ENCODE results near the gene IGFALS.
"Not testable (repeated sequence)": the region's sequence is repeated elsewhere in the genome, so short reads cannot be mapped to it uniquely, and the experiment has no call there.

IGFALS gene

DNA sequence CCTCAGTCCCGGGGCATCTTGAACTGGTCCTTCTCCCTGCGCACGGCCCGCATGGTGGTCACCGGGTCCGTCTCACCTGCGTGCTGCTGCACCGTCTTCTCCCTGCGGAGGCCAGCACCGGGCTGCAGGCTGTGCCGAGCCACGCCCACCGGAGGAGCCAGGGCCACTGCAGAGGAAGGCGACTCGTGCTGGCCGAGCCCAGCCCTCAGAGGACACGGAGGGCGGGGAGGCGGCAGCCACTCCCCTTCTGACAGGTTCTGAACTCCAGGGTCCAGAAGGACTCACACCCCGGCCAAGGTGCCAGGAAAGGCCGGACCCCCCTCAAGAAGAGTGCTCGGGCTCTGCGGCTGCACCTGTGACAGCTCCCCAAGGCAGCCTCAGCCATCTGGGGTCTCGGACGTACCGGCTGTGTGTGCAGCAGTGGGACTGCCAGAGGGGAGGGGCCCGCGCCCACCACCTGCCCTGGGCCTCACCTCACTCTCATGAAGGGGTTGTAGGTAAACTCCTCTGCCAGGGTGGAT, 15.8 kb upstream of the IGFALS start:
- DNase-seq (ENCODE audit: low spot score): no peak
- TF ChIP-seq, protein P1, sequence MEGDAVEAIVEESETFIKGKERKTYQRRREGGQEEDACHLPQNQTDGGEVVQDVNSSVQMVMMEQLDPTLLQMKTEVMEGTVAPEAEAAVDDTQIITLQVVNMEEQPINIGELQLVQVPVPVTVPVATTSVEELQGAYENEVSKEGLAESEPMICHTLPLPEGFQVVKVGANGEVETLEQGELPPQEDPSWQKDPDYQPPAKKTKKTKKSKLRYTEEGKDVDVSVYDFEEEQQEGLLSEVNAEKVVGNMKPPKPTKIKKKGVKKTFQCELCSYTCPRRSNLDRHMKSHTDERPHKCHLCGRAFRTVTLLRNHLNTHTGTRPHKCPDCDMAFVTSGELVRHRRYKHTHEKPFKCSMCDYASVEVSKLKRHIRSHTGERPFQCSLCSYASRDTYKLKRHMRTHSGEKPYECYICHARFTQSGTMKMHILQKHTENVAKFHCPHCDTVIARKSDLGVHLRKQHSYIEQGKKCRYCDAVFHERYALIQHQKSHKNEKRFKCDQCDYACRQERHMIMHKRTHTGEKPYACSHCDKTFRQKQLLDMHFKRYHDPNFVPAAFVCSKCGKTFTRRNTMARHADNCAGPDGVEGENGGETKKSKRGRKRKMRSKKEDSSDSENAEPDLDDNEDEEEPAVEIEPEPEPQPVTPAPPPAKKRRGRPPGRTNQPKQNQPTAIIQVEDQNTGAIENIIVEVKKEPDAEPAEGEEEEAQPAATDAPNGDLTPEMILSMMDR (IDR thresholded peaks at IDR 0.05; ENCODE audit: extremely low read depth, missing control alignments): no peak

DNA sequence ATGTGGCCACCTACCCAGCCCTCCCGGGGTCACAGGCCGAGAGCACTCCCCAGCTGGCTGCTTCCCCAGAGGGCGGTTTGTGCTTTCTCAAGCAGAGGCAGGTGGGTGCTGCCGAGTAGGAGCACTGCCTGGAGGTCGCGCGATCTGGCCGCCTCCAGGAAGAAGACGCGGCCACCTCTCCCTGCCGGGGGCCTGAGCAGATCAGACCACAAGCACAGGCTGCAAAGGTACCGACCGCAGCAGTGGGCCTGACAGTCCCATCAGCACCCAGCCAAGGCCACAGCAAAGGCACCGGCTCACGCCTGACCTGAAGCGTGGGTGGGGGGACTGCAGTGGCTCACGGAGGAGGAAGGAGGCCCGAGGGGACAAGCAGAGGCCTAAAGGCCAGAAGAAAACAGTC, 15.2 kb upstream of the IGFALS start:
- DNase-seq (ENCODE audit: low spot score): no peak
- TF ChIP-seq, protein P1 (IDR thresholded peaks at IDR 0.05; ENCODE audit: extremely low read depth, missing control alignments): no peak

DNA sequence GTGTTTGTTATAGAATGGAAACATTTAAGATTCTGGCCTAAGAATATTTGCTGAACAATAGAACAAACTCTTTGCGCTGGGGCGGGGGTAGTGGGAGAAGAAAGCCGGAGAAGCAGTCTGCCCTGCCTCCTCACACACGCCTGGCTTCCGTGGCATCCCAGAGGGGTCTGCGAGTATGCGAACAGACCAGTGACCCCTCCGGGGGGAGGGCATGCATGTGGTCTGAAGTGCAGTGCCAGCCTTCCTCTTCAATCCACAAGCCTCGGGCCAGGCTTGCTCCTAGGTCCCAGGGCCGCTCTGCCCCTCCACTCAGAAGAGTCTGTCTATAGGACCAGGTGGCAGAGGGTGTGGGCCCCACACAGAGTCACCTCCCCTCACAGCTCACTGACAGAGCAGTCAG, 14.1 kb upstream of the IGFALS start:
- TF ChIP-seq, protein P1 (IDR thresholded peaks at IDR 0.05; ENCODE audit: extremely low read depth, missing control alignments): no peak
- no peak for DNase-seq (ENCODE audit: low spot score)

DNA sequence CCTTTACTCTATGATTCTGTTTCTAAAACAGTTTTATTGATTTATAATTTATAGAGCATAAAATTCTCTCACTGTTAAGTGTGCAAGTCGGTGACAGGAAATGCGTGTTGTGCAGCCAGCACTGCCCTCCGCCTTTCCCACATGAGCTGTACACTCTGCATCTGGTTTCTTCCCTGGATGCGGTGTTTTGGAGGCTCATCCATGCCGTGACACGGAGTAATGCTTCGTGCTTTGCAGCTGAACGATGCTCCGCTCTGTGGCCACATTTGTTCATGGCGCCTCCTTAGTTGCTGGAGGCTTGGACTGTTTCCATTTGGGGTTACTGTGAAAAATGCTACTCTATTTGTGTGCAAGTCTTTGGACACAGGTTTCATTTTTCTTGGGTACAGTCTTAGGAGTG, 7.2 kb upstream of the IGFALS start:
- TF ChIP-seq, protein P1 (IDR thresholded peaks at IDR 0.05; ENCODE audit: extremely low read depth, missing control alignments): no peak
- DNase-seq (ENCODE audit: low spot score): no peak

DNA sequence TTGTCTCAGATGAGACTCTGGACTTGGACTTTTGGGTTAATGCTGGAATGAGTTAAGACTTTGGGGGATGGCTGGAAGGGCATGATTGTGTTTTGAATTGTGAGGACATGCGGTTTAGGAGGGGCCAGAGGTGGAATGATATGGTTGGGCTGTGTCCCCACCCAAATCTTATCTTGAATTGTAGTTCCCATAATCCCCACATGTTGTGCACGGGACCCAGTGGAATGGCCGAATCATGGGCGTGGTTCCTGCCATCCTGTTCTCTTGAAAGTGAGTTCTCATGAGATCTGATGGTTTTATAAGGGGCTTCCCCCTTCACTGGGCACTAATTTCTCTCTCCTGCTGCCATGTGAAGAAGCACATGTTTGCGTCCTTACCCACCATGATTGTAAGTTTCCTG, 5.8 kb upstream of the IGFALS start:
- not testable (repeated sequence) for DNase-seq (ENCODE audit: low spot score)

DNA sequence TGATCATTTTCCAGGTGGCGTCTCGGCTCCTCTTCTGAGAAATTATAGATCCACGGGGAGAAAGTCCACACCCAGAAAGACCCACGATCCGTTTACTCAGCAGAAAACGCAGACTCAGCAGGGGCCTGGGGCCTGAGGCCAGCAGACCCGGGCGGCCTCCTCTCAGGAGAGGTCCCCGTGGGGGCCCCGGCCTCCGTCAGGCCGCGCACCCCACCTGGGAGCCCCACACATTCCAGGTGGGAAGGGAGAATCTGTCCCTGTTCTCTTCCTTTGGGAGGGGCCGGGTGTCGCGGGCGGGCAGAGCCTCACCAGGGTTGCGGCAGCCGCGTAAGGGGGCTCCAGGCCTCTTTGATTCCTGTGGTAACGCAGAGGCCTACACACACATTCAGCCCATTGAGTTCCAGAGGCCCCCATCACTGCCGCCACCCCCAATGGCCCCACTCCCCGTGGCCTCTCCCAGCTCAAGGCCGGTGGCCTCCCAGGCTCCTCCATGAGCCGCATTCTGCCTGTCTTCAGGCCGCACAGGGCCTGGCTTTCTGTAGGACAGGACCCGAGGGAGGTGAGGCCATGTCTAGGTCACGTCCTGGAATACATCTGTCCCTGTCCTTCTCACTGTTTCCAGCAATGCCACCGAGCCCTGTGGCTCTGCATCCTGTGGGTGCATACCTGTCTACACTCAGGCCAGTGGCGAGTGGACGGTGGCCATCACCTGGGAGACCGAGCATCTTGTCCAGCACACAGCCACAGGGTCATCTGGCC, 1.6 kb upstream of the IGFALS start:
- DNase-seq (ENCODE audit: low spot score): no peak
- TF ChIP-seq, protein P1 (IDR thresholded peaks at IDR 0.05; ENCODE audit: extremely low read depth, missing control alignments): no peak

DNA sequence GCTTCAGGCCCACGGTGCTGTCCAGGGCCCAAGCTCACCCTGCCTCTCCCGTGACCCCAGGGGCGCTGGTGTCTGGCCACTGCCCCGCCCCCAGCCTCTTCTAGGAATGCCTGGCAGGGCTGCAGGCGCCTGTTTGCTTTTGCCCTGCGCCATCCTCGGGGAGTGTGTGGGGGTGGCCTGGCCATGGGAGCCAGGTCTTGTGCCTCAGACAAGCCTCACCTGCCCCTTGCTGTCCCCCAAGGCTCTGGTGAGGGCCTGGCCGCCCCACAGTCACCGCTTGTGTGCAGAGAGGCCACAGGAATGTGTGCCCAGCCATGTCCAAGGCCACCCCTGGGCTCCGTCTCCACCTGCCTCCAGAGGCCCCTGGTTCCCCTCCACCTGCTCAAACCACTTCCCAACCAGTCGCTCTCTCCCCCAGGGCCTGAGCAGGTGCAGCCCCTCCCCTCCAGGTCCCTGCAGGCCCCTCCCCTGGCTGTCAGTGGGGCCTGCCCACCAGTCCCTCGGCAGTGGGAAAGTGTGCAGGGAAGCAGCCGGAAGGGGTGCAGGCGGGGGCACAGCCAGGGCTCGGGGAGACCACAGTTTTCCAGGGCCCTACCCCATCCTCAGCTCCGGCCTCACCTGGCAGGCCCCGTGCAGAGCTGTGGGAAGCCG, 841 bp upstream of the IGFALS start:
- no peak for DNase-seq (ENCODE audit: low spot score)
- TF ChIP-seq, protein P1 (IDR thresholded peaks at IDR 0.05; ENCODE audit: extremely low read depth, missing control alignments): no peak
